H9 (cell line): Measurements from ENCODE around the gene MEGF10. TPM values are rescaled to one million over a fixed set of nuclear protein-coding genes. Genes with fewer than 3 reads are reported as not detected.

Experiments used
- DNase-seq: peaks from one replicate; pipeline ENCODE4 v3.0.0-alpha.2; 2017
- H2AFZ ChIP-seq: one replicate; pipeline ENCODE4 v1.6.1; 2013; ENCODE audit warnings: mild to moderate bottlenecking, low read length, control low read depth, moderate library complexity
- H2AK5ac ChIP-seq: 2 replicates; pipeline ENCODE4 v1.6.1; 2013; ENCODE audit warnings: low read length, control low read depth, mixed read lengths; ENCODE audit not compliant: insufficient read length
- H2BK120ac ChIP-seq: one replicate; pipeline ENCODE4 v1.6.1; 2013; ENCODE audit warnings: low read depth, mild to moderate bottlenecking, low read length, control low read depth, inconsistent platforms; ENCODE audit not compliant: poor library complexity, severe bottlenecking
- H2BK12ac ChIP-seq: 2 replicates; pipeline ENCODE4 v1.6.1; 2013; ENCODE audit warnings: low read length, control low read depth, mixed read lengths, low read depth; ENCODE audit not compliant: insufficient read length
- H2BK15ac ChIP-seq: 2 replicates; pipeline ENCODE4 v1.6.1; 2013; ENCODE audit warnings: low read depth, low read length, control low read depth
- H2BK20ac ChIP-seq: one replicate; pipeline ENCODE4 v1.6.1; 2013; ENCODE audit warnings: low read depth, mild to moderate bottlenecking, low read length, control low read depth, inconsistent platforms; ENCODE audit not compliant: poor library complexity, severe bottlenecking
- H2BK5ac ChIP-seq: 2 replicates; pipeline ENCODE4 v1.6.1; 2013; ENCODE audit warnings: low read length, control low read depth, mixed read lengths; ENCODE audit not compliant: insufficient read length
- H3K14ac ChIP-seq: 2 replicates; pipeline ENCODE4 v1.6.1; 2013; ENCODE audit warnings: low read length, control low read depth; ENCODE audit not compliant: insufficient read depth
- H3K18ac ChIP-seq: 2 replicates; pipeline ENCODE4 v1.6.1; 2013; ENCODE audit warnings: low read depth, mild to moderate bottlenecking, mixed read lengths, low read length, control low read depth; ENCODE audit not compliant: insufficient read length
- H3K23ac ChIP-seq: 2 replicates; pipeline ENCODE4 v1.6.1; 2013; ENCODE audit warnings: low read length, control low read depth, mixed read lengths, low read depth; ENCODE audit not compliant: insufficient read length
- H3K23me2 ChIP-seq: 2 replicates; pipeline ENCODE4 v1.6.1; 2013; ENCODE audit warnings: low read depth, mild to moderate bottlenecking, mixed read lengths, low read length, control low read depth; ENCODE audit not compliant: insufficient read length, poor library complexity, severe bottlenecking
- H3K27ac ChIP-seq: 2 replicates; pipeline ENCODE4 v1.5.1; 2013; ENCODE audit warnings: low read length, control low read depth, mixed read lengths, low read depth; ENCODE audit not compliant: insufficient read length
- H3K27me3 ChIP-seq: 2 replicates; pipeline ENCODE4 v1.6.1; 2013; ENCODE audit warnings: low read length, control low read depth, inconsistent platforms; ENCODE audit not compliant: insufficient read depth
- H3K4ac ChIP-seq: 2 replicates; pipeline ENCODE4 v1.6.1; 2013; ENCODE audit warnings: low read depth, mild to moderate bottlenecking, control low read depth, inconsistent platforms, low read length, moderate library complexity
- H3K4me1 ChIP-seq: 2 replicates; pipeline ENCODE4 v1.6.1; 2013; ENCODE audit warnings: low read length, control low read depth, inconsistent platforms; ENCODE audit not compliant: insufficient read depth
- H3K4me2 ChIP-seq: 2 replicates; pipeline ENCODE4 v1.6.1; 2013; ENCODE audit warnings: low read length, control low read depth, mixed read lengths; ENCODE audit not compliant: insufficient read length, insufficient read depth
- H3K56ac ChIP-seq: 2 replicates; pipeline ENCODE4 v1.6.1; 2013; ENCODE audit warnings: low read depth, mild to moderate bottlenecking, mixed read lengths, low read length, control low read depth; ENCODE audit not compliant: insufficient read length
- H3K79me1 ChIP-seq: 2 replicates; pipeline ENCODE4 v1.6.1; 2013; ENCODE audit warnings: low read depth, mild to moderate bottlenecking, moderate library complexity, low read length, control low read depth, inconsistent platforms; ENCODE audit not compliant: insufficient read depth, poor library complexity, severe bottlenecking
- H3K79me2 ChIP-seq: 2 replicates; pipeline ENCODE4 v1.6.1; 2013; ENCODE audit warnings: low read length, control low read depth, inconsistent platforms; ENCODE audit not compliant: insufficient read depth
- H3K9ac ChIP-seq: 2 replicates; pipeline ENCODE4 v1.6.1; 2013; ENCODE audit warnings: low read length, control low read depth, mixed read lengths; ENCODE audit not compliant: insufficient read length; ENCODE audit errors: extremely low read depth
- H3K9me3 ChIP-seq: one replicate; pipeline ENCODE4 v1.6.1; 2013; ENCODE audit warnings: low read depth, low read length, inconsistent platforms; ENCODE audit not compliant: control insufficient read depth
- H3T11ph ChIP-seq: one replicate; pipeline ENCODE4 v1.6.1; 2013; ENCODE audit warnings: mild to moderate bottlenecking, low read length, control low read depth, inconsistent platforms
- H4K20me1 ChIP-seq: one replicate; pipeline ENCODE4 v1.6.1; 2013; ENCODE audit not compliant: control insufficient read depth, insufficient read length, insufficient read depth
- H4K5ac ChIP-seq: 2 replicates; pipeline ENCODE4 v1.6.1; 2013; ENCODE audit warnings: low read depth, mild to moderate bottlenecking, mixed read lengths, low read length, control low read depth; ENCODE audit not compliant: insufficient read length
- H4K8ac ChIP-seq: replicated peaks from 2 replicates; pipeline ENCODE4 v1.6.1; 2013; ENCODE audit warnings: low read length, control low read depth, mixed read lengths, low read depth; ENCODE audit not compliant: insufficient read length
- H4K91ac ChIP-seq: 2 replicates; pipeline ENCODE4 v1.6.1; 2013; ENCODE audit warnings: low read depth, mild to moderate bottlenecking, moderate library complexity, mixed read lengths, low read length, control low read depth; ENCODE audit not compliant: insufficient read length
- H3K27ac Mint-ChIP-seq, 3 experiments: 2 replicates in 2 of 3; 3 replicates in 1 of 3; pipeline ENCODE4 v1.8.0; 2020 to 2021; ENCODE audit warnings: mixed read lengths in 3 of 3, mild to moderate bottlenecking in 1 of 3, moderate library complexity in 1 of 3
- H3K27me3 Mint-ChIP-seq: 2 replicates; pipeline ENCODE4 v1.8.0; 2021; ENCODE audit warnings: low read depth, mild to moderate bottlenecking, moderate library complexity, mixed read lengths
- H3K36me3 Mint-ChIP-seq, 3 experiments: 2 replicates in 2 of 3; 3 replicates in 1 of 3; pipeline ENCODE4 v1.8.0; 2020 to 2021; ENCODE audit warnings: low read depth in 3 of 3, mixed read lengths in 3 of 3; ENCODE audit not compliant: insufficient read depth in 1 of 3
- H3K4me1 Mint-ChIP-seq, 2 experiments: 2 replicates each; pipeline ENCODE4 v1.8.0; 2020; ENCODE audit warnings: mixed read lengths in 2 of 2
- H3K4me3 Mint-ChIP-seq, 2 experiments: 2 replicates in 1 of 2; 3 replicates in 1 of 2; pipeline ENCODE4 v1.8.0; 2020 to 2021; ENCODE audit warnings: mild to moderate bottlenecking in 2 of 2, mixed read lengths in 2 of 2, moderate library complexity in 1 of 2
- H3K9me3 Mint-ChIP-seq, 2 experiments: 2 replicates in 1 of 2; 3 replicates in 1 of 2; pipeline ENCODE4 v1.8.0; 2020; ENCODE audit warnings: mild to moderate bottlenecking in 2 of 2, mixed read lengths in 2 of 2, moderate library complexity in 1 of 2
- WGBS: extraction: QIAGEN DNeasy Blood & Tissue Kit; methylation state at CpG from one replicate; pipeline ENCODE4 v1.1.7; 2013; ENCODE audit warnings: missing lambda C conversion rate, low lambda C conversion rate, mixed read lengths; ENCODE audit not compliant: insufficient read length; ENCODE audit errors: extremely low coverage; 5-methylcytosine and 5-hydroxymethylcytosine counted together
- total RNA-seq: library from RNA; stranded (reverse); gene quantifications from 2 replicates; pipeline ENCODE4 v1.2.1, GENCODE V29; 2021
- TF ChIP-seq, protein P1 (sequence below): fragments of 200-600 bp; sonication (generic); conservative IDR thresholded peaks from 3 replicates; pipeline ENCODE4 v1.8.0; 2021; ENCODE audit warnings: antibody characterized with exemption, mild to moderate bottlenecking

Gene MEGF10
- total RNA-seq, 1 experiment from 2014 or later, result 36.5 TPM

DNA sequence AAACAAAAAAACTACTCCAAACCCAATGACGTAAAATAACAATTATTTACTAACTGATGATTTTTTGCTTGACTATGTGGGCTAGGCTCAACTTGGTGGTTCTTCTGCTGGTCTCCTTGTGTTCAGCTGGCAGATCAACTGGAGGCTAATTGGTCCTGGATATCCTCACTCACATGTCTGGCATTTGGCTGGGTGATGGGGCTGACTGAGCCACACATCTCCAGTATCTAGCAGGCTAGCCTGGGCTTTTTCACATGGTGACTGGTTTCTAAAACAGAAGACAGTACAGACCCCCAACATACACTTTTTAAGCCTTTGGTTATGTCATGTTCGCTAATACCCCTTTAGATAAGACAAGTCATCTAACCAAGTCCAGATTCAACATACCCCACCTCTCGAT lies 122.1 kb downstream of the MEGF10 start:
- Histone ChIP-seq H3K4me1 (no peaks in the 10 kb centered on the region; the same call in 1 of the 2 replicates), H2AK5ac (no peak overlapping the region), H3K27me3 (no peaks in the 10 kb centered on the region), H3K4ac (no peak overlapping the region), H3K23ac (no peak overlapping the region), H2BK5ac (no peak overlapping the region), H3K9ac (no peak overlapping the region), H3K9me3 (no peaks in the 10 kb centered on the region), H4K91ac (no peak overlapping the region), H4K5ac (no peak overlapping the region), H3K27ac (no peak overlapping the region), H4K8ac (no peak overlapping the region), H3K23me2 (no peaks in the 10 kb centered on the region), H3K79me2 (no peaks in the 10 kb centered on the region), H3K56ac (no peak overlapping the region), H3K18ac (no peak overlapping the region), H3T11ph (no peak overlapping the region), H2AFZ (no peak overlapping the region), H2BK15ac (no peak overlapping the region), H4K20me1 (no peaks in the 10 kb centered on the region), H3K4me2 (no peak overlapping the region), H2BK20ac (no peak overlapping the region), H2BK12ac (no peak overlapping the region), H2BK120ac (no peak overlapping the region), H3K14ac (no peak overlapping the region), H3K79me1 (no peaks in the 10 kb centered on the region)
- TF ChIP-seq, protein P1, sequence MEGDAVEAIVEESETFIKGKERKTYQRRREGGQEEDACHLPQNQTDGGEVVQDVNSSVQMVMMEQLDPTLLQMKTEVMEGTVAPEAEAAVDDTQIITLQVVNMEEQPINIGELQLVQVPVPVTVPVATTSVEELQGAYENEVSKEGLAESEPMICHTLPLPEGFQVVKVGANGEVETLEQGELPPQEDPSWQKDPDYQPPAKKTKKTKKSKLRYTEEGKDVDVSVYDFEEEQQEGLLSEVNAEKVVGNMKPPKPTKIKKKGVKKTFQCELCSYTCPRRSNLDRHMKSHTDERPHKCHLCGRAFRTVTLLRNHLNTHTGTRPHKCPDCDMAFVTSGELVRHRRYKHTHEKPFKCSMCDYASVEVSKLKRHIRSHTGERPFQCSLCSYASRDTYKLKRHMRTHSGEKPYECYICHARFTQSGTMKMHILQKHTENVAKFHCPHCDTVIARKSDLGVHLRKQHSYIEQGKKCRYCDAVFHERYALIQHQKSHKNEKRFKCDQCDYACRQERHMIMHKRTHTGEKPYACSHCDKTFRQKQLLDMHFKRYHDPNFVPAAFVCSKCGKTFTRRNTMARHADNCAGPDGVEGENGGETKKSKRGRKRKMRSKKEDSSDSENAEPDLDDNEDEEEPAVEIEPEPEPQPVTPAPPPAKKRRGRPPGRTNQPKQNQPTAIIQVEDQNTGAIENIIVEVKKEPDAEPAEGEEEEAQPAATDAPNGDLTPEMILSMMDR, result no peak
- Mint-ChIP-seq H3K36me3 (peaks cover 2 to 16% (median 12%) of the 10 kb centered on the region in 3 experiments; a peak in 5 of 7 replicates), H3K27ac (no peak overlapping the region), H3K4me3 (no peak overlapping the region), H3K27me3 (no peaks in the 10 kb centered on the region), H3K4me1 (peaks cover 0 to 4% of the 10 kb centered on the region in 2 experiments; a peak in 1 of 4 replicates), H3K9me3 (no peaks in the 10 kb centered on the region)
- WGBS, result no CpG with 5 or more reads among the region's 3 CpGs
- DNase-seq, result no peak
